PFSK-1 (cell line): ENCODE measurements around the gene ADCY1.

ENCODE experiments used
- FOXP2 ChIP-seq: optimal IDR thresholded peaks from 2 replicates; pipeline ENCODE3; 2011; ENCODE audit warnings: borderline replicate concordance, control low read depth, inconsistent platforms; ENCODE audit not compliant: insufficient read depth; ENCODE audit errors: extremely low read length, extremely low read depth
- POLR2AphosphoS5 ChIP-seq: IDR thresholded peaks from 2 replicates; pipeline ENCODE4 v1.6.1; 2012; ENCODE audit warnings: low read depth, mild to moderate bottlenecking, control low read depth, low read length, moderate library complexity
- REST ChIP-seq, 2 experiments: IDR thresholded peaks; 2 replicates each; pipeline versions ENCODE4 v1.6.1 to v1.8.0; 2011 to 2012; ENCODE audit warnings: low read depth in 2 of 2, low read length in 2 of 2, control low read depth in 1 of 2, inconsistent platforms in 1 of 2, mild to moderate bottlenecking in 1 of 2, moderate library complexity in 1 of 2; ENCODE audit not compliant: insufficient read depth in 1 of 2
- SIN3A ChIP-seq: IDR thresholded peaks from 2 replicates; pipeline ENCODE4 v1.6.1; 2012; ENCODE audit warnings: mild to moderate bottlenecking, low read length, moderate library complexity, borderline replicate concordance; ENCODE audit not compliant: insufficient read depth
- TAF1 ChIP-seq: IDR thresholded peaks from 2 replicates; pipeline ENCODE4 v1.6.1; 2012; ENCODE audit warnings: low read length, control low read depth, borderline replicate concordance; ENCODE audit not compliant: insufficient read depth

The ADCY1 gene

GRCh38 chr7:45570797-45571196, 3.4 kb upstream of the ADCY1 start:
- no peak for TF ChIP-seq POLR2AphosphoS5
- no peak for TF ChIP-seq SIN3A
- no peak for TF ChIP-seq TAF1
- no peak for TF ChIP-seq FOXP2
- TF ChIP-seq REST (IDR thresholded peaks at IDR 0.05; ENCODE audit: insufficient read depth in 1 of 2, low read depth in 2 of 2, low read length in 2 of 2), result no peak

DNA sequence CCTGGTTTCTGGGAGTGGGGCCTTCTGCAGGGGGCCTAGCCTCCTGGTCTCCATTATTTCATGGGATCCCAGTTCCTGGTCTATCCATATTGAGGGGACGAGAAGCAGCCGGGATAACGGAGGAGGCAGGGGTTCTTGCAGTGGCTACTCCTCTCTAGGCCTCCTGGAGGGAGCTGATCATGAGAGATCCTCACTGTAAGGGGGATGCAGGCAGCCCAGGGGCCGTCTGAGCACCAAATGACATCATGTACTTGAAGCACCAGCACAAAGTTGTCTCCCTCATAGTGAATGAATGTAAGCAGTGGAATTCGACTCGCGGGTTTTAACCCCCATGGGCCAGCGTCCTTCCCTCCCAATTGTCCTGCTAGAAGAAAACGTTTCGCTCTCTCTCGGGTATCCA, 964 bp upstream of the ADCY1 start:
- TF ChIP-seq POLR2AphosphoS5, result no peak
- no peak for TF ChIP-seq FOXP2
- no peak for TF ChIP-seq REST (IDR thresholded peaks at IDR 0.05; ENCODE audit: insufficient read depth in 1 of 2, low read depth in 2 of 2, low read length in 2 of 2)
- TF ChIP-seq TAF1, result no peak
- no peak for TF ChIP-seq SIN3A

GRCh38 chr7:45574416-45574668, 174 bp downstream of the ADCY1 start:
- no peak for TF ChIP-seq POLR2AphosphoS5
- no peak for TF ChIP-seq REST (IDR thresholded peaks at IDR 0.05; ENCODE audit: insufficient read depth in 1 of 2, low read depth in 2 of 2, low read length in 2 of 2)
- TF ChIP-seq TAF1, result no peak
- no peak for TF ChIP-seq FOXP2
- TF ChIP-seq SIN3A, result no peak

- no peak for TF ChIP-seq REST (IDR thresholded peaks at IDR 0.05; ENCODE audit: insufficient read depth in 1 of 2, low read depth in 2 of 2, low read length in 2 of 2)
- TF ChIP-seq FOXP2, result no peak
- no peak for TF ChIP-seq TAF1
- no peak for TF ChIP-seq SIN3A
- no peak for TF ChIP-seq POLR2AphosphoS5
These were observed 717 bp downstream of the ADCY1 start for GRCh38 chr7:45574669-45575500.

DNA sequence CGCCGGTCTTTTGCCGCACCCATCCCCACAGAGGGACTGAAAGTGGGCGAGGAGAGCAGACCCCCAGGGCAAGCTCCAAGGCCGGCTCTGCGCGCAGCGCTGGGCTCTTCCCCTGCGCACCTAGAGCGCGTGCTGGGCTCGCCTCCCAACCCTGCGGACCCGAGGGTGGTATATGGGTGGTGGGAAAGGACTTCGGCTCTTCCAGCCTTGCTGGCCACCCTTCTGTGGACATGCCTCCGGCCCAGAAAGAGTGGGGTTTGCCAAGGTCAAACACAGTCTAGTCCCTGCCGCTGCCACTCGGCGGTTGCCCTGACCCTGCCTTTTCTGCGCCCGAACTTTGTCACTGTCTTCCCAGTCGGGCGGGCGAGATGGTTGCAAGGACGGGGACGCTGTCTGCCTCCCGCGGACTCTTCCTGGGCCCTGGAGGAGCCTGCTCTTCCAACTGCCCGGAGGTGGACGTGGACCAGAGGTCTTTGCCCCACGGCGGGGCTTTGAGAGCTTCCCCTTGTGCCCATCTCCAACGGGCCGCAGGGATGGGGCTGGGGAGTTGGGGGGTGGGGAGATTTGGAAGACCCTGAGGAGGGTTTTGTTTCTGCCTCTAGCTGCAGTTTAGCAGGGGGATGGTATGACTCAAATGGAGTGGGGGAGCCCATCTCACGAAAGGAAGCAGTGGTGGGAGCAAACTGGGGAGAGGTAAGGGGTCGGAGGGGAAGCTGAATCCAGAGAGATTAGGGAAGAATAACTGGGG, 1.5 kb downstream of the ADCY1 start:
- TF ChIP-seq REST (IDR thresholded peaks at IDR 0.05; ENCODE audit: insufficient read depth in 1 of 2, low read depth in 2 of 2, low read length in 2 of 2) (no peak), TAF1 (no peak)
